Neural crest cell (in vitro differentiated cells): ENCODE measurements around the gene BTBD2. TPM values are rescaled to one million over a fixed set of nuclear protein-coding genes. Genes with fewer than 3 reads are reported as not detected.

ENCODE experiments used
- DNase-seq: peaks from one replicate; pipeline ENCODE4 v3.0.0; 2021; ENCODE audit warnings: low read depth, mixed read lengths, low spot score
- H3K27ac Mint-ChIP-seq: one replicate; pipeline ENCODE4 v1.8.0; 2021; ENCODE audit warnings: mild to moderate bottlenecking, mixed read lengths; ENCODE audit not compliant: unreplicated experiment
- H3K27me3 Mint-ChIP-seq: 2 replicates; pipeline ENCODE4 v1.8.0; 2021; ENCODE audit warnings: low read depth, mild to moderate bottlenecking, mixed read lengths
- H3K36me3 Mint-ChIP-seq: 2 replicates; pipeline ENCODE4 v1.8.0; 2021; ENCODE audit warnings: low read depth, mild to moderate bottlenecking, mixed read lengths
- H3K4me1 Mint-ChIP-seq: 2 replicates; pipeline ENCODE4 v1.8.0; 2021; ENCODE audit warnings: mixed read lengths
- H3K4me3 Mint-ChIP-seq: one replicate; pipeline ENCODE4 v1.8.0; 2021; ENCODE audit warnings: mild to moderate bottlenecking, mixed read lengths
- H3K9me3 Mint-ChIP-seq: 2 replicates; pipeline ENCODE4 v1.8.0; 2021; ENCODE audit warnings: mixed read lengths
- total RNA-seq: library from RNA; stranded (reverse); gene quantifications from 2 replicates; pipeline ENCODE4 v1.2.1, GENCODE V29; 2021
- TF ChIP-seq, protein P1 (sequence below): fragments of 200-600 bp; sonication (generic); conservative IDR thresholded peaks from 2 replicates; pipeline ENCODE4 v1.5.0; 2021; ENCODE audit warnings: antibody characterized with exemption, mild to moderate bottlenecking

The BTBD2 gene
- total RNA-seq, 1 donor from 2014 or later: 142 TPM

DNA sequence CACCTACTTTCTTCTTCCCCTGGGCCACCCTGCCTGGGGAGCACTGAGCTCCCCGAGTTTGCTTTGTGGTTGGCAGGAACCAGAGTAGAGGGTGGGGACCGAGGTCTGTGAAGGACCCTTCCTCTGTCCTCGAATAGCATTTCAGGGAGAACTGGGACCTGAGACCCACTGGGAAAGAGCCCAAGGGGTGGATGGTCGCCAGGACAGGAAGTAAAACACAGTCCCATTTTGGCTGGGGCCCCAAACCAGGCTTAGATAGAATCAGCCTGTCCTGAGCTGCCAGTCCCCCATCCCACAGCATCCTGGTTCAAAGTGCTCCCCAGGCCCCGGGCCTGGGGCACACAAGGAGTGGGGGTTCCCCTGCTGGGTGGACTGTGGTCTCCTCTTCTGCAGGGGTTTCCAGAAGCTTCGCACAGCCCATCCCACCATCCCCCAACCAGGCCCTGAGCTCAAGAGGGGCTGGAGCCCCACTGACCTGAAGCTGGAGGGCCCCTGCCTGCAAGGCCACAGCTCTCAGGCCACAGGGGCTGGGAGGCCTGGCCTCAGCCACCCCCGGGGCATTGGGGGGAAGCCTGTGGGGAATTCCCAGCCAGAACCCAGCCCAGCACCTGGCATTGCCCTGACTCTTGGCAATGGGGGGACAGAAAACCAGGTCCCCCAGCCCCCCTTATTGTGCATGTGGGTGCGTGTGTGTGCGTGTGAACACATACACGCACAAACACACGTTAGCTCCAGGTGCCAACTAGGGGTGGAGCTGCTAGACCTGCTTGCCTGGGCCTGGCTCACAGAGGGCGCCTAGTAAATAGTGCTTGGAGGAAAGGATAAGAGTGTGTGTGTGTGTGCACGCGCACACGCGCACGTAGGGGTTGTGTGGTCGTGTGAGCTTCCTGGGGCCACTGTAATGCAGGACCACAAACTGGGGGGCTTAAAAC lies 36.5 kb upstream of the BTBD2 start:
- Mint-ChIP-seq H3K4me3 (peak overlapping the region; percentile 82), H3K36me3 (no peaks in the 10 kb centered on the region), H3K9me3 (no peaks in the 10 kb centered on the region), H3K27ac (peak overlapping the region; percentile 50), H3K27me3 (no peaks in the 10 kb centered on the region), H3K4me1 (peaks cover 10% of the 10 kb centered on the region)
- TF ChIP-seq, protein P1, sequence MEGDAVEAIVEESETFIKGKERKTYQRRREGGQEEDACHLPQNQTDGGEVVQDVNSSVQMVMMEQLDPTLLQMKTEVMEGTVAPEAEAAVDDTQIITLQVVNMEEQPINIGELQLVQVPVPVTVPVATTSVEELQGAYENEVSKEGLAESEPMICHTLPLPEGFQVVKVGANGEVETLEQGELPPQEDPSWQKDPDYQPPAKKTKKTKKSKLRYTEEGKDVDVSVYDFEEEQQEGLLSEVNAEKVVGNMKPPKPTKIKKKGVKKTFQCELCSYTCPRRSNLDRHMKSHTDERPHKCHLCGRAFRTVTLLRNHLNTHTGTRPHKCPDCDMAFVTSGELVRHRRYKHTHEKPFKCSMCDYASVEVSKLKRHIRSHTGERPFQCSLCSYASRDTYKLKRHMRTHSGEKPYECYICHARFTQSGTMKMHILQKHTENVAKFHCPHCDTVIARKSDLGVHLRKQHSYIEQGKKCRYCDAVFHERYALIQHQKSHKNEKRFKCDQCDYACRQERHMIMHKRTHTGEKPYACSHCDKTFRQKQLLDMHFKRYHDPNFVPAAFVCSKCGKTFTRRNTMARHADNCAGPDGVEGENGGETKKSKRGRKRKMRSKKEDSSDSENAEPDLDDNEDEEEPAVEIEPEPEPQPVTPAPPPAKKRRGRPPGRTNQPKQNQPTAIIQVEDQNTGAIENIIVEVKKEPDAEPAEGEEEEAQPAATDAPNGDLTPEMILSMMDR: no peak
- no peak for DNase-seq

DNA sequence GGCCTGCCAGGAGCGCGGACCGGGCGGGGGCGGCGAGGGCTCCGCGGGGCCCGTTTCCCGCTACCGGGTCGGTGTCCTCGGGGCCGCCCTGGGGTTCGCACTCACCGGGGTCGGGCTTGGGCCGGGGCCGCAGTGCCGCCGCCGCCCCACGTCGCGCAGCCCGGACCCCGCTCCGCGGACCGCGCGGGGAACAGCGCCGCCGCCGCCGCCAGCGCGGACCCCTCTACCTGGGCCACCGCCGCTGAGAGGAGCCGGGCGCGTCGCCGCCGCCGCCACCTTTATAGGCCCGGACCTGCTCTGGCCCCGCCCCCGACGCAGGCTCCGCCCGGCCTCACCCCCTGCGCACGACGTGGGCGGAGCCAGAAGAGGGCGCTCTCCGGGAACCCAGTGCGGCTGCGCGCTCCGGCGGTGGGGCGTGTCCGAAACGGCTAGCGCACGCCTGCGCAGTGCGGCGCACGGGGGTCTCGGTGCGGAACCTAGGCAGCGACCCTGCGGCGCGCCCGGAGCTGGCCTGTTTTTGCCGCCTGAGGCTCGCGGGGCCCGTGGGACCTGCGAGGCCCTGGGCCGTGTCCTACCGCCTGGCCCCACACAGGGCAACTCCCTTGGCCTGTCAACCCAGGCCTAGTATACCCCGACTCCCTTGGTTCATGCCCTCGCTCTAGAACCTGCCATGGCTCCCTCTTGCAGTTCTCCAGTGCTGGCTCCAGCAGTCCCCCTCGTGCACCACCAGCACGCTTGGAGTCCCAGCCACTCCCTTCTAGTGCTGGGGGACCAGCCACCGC lies 35.7 kb upstream of the BTBD2 start, which contains the start of gene MKNK2:
Gene MKNK2, minus strand, starts transcription at position 254 of the 782 bp plus-strand sequence. CDS start 393 bp downstream, outside the sequence.
- H3K4me3 Mint-ChIP-seq: peak within 1 kb of the TSS; percentile 89
- no peaks in the 10 kb centered on the region for H3K36me3 Mint-ChIP-seq
- H3K27ac Mint-ChIP-seq: no peak within 1 kb of the TSS
- H3K4me1 Mint-ChIP-seq: peaks cover 10% of the 10 kb centered on the region
- peak; percentile 98 for DNase-seq
- no peaks in the 10 kb centered on the region for H3K27me3 Mint-ChIP-seq
- H3K9me3 Mint-ChIP-seq: no peaks in the 10 kb centered on the region
- TF ChIP-seq, protein P1: peak; percentile 61

DNA sequence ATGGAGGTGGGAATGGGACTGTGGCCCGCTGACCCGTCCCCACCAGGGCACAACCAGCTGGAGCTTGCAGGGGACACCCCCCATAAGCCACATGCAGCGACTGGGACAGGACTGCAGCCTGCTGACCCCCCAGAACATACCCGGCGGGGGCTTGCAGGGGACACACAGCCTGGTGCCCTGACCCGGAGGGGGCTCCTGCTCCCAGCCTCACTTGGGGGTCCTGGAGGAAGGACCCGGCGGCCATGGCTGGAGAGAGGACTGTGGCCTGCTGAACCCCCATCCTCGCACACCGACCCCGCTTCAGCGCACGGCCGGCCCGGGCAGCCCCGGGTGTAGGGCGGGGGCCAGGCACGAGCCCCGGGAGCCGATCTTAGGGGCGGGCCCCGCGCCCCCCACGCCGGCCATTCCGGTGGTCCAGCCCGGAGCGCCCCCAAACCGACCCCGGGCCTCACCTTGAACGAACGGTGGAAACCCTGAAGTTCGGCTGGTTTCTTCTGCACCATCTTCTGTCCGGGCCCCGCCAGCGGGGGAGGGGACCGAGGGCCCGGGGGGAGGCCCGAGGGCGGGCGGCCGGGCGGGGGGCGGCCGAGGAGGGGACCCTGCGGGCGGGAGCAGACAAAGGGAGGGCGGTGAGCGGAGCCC lies 35.0 kb upstream of the BTBD2 start:
- Mint-ChIP-seq H3K4me1 (peaks cover 7% of the 10 kb centered on the region), H3K4me3 (peak overlapping the region; percentile 89), H3K36me3 (no peaks in the 10 kb centered on the region), H3K27me3 (no peaks in the 10 kb centered on the region), H3K9me3 (no peaks in the 10 kb centered on the region), H3K27ac (no peak overlapping the region)
- DNase-seq: no peak
- TF ChIP-seq, protein P1: no peak

DNA sequence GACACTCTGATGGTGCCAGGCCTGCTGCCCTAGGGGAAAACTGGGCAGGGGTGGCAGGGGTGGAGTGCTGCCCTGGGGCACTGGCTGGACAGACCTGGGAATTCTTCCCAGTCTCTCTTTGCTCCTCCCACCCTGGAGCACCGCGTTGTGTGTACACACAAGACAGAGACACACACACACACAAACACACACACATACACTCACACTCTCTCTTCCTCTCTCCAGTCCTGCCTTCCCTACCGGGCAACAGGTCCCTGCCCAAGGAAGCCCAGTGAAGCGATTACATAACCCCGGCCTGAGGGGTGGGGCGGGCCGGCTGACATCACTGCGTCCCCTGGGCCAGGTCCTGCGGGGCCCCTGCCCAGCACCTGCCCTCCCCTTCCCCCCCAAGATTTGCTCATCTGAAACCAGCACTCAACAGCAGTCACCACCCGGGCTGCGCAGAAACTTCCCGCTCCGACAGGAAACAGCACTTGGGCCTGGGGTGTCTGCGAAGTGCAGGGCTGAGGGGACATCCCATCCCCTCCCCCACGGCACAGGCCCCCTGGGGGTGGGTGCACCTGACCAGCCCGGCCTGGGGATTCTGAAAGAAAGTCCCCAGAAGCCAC lies 34.3 kb upstream of the BTBD2 start:
- no peaks in the 10 kb centered on the region for H3K9me3 Mint-ChIP-seq
- H3K4me3 Mint-ChIP-seq: peak overlapping the region; percentile 89
- no peaks in the 10 kb centered on the region for H3K36me3 Mint-ChIP-seq
- no peaks in the 10 kb centered on the region for H3K27me3 Mint-ChIP-seq
- DNase-seq: no peak
- TF ChIP-seq, protein P1: no peak
- peak overlapping the region; percentile 86 for H3K27ac Mint-ChIP-seq
- peaks cover 5% of the 10 kb centered on the region for H3K4me1 Mint-ChIP-seq
